A549 (cell line): ENCODE data around the gene MYMK.

Experiments
- CBX2 ChIP-seq: fragments of 200-600 bp; sonication (generic); IDR thresholded peaks from 2 replicates; pipeline ENCODE4 v1.6.1; 2016; ENCODE audit warnings: low read depth, mild to moderate bottlenecking, borderline replicate concordance
- EP300 ChIP-seq, 2 experiments: fragments of >200 bp; sonication (Bioruptor Twin); formaldehyde crosslinking; IDR thresholded peaks; 2 replicates in 1 of 2; 3 replicates in 1 of 2; pipeline ENCODE4 v1.6.1; 2016 to 2017
- ESRRA ChIP-seq: fragments of 150-350 bp; IDR thresholded peaks from 2 replicates; pipeline ENCODE4 v1.6.1; 2014; ENCODE audit warnings: mild to moderate bottlenecking, low read length, borderline replicate concordance
- KDM5A ChIP-seq: fragments of 200-600 bp; sonication (generic); IDR thresholded peaks from 2 replicates; pipeline ENCODE4 v1.6.1; 2016; ENCODE audit warnings: antibody characterized with exemption, mild to moderate bottlenecking
- MYC ChIP-seq: IDR thresholded peaks from 2 replicates; pipeline ENCODE4 v1.6.1; 2012; ENCODE audit warnings: mild to moderate bottlenecking, inconsistent platforms, low read length, improper control_type of control experiment, borderline replicate concordance
- POLR2A ChIP-seq: IDR thresholded peaks from 2 replicates; pipeline ENCODE4 v1.6.1; 2012; ENCODE audit warnings: mild to moderate bottlenecking, low read length
- RFX5 ChIP-seq: fragments of 450-650 bp; IDR thresholded peaks from 2 replicates; pipeline ENCODE4 v1.7.1; 2014; ENCODE audit warnings: antibody characterized with exemption, mild to moderate bottlenecking, moderate library complexity
- TP53 ChIP-seq: fragments of 250-450 bp; sonication (Bioruptor Pico); IDR thresholded peaks from 2 replicates; pipeline ENCODE4 v1.5.0; 2021; ENCODE audit warnings: mild to moderate bottlenecking, moderate library complexity
- ZC3H11A ChIP-seq: fragments of 450-650 bp; IDR thresholded peaks from 2 replicates; pipeline ENCODE4 v1.6.1; 2014; ENCODE audit warnings: antibody characterized with exemption, mild to moderate bottlenecking
- TF ChIP-seq, protein P1 (sequence below): fragments of >200 bp; sonication (Bioruptor Twin); formaldehyde crosslinking; IDR thresholded peaks from 3 replicates; pipeline ENCODE4 v1.5.1; 2016
- TF ChIP-seq, protein P2 (sequence below): fragments of 450-650 bp; IDR thresholded peaks from 2 replicates; pipeline ENCODE4 v1.6.1; 2014; ENCODE audit warnings: antibody characterized with exemption
- TF ChIP-seq, protein P3 (sequence below): IDR thresholded peaks from 2 replicates; pipeline ENCODE4 v1.6.1; 2012

DNA sequence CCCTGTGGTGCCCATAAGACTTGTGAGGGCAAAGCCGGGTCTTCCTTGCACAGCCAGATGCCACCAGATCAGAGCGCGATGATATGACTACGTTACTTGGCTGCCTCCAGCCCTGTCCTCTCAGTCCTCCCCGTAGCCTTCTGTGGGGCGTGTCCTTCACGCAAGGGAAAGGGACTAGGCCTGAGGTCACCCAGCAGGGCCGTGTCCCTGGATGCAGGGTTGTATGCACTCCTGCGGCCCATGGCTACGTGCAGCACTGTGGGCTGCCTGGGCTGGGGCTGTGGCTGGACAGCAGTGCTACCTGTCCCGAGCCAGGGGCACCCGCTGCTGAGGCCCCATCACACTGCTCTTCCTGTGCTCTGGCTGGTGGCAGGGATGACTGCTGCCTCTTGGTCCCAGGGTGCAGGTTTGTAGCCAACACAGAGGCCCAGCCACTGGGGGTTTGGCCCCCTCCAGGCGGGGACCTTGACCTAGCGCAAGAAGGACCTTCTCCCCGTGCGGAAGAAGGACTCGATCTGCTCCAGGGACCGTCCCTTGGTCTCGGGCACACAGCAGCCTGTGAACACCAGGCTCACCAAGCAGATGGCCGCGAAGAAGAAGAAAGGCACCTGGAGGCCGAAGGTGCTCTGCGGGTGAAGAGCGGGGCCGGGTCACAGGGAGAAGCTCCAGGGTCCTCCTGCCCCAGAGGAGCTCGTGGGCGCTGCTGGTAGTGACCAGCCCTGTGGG lies 53.0 kb downstream of the MYMK start:
- TF ChIP-seq POLR2A (no peak), KDM5A (no peak), CBX2 (no peak), MYC (no peak), EP300 (IDR thresholded peaks at IDR 0.05) (no peak), RFX5 (no peak), ESRRA (no peak), ZC3H11A (no peak), TP53 (CRISPR knock-in tag) (no peak)
- TF ChIP-seq, protein P1, sequence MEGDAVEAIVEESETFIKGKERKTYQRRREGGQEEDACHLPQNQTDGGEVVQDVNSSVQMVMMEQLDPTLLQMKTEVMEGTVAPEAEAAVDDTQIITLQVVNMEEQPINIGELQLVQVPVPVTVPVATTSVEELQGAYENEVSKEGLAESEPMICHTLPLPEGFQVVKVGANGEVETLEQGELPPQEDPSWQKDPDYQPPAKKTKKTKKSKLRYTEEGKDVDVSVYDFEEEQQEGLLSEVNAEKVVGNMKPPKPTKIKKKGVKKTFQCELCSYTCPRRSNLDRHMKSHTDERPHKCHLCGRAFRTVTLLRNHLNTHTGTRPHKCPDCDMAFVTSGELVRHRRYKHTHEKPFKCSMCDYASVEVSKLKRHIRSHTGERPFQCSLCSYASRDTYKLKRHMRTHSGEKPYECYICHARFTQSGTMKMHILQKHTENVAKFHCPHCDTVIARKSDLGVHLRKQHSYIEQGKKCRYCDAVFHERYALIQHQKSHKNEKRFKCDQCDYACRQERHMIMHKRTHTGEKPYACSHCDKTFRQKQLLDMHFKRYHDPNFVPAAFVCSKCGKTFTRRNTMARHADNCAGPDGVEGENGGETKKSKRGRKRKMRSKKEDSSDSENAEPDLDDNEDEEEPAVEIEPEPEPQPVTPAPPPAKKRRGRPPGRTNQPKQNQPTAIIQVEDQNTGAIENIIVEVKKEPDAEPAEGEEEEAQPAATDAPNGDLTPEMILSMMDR, result no peak
- TF ChIP-seq, protein P2, sequence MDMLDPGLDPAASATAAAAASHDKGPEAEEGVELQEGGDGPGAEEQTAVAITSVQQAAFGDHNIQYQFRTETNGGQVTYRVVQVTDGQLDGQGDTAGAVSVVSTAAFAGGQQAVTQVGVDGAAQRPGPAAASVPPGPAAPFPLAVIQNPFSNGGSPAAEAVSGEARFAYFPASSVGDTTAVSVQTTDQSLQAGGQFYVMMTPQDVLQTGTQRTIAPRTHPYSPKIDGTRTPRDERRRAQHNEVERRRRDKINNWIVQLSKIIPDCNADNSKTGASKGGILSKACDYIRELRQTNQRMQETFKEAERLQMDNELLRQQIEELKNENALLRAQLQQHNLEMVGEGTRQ, result no peak
- TF ChIP-seq, protein P3, sequence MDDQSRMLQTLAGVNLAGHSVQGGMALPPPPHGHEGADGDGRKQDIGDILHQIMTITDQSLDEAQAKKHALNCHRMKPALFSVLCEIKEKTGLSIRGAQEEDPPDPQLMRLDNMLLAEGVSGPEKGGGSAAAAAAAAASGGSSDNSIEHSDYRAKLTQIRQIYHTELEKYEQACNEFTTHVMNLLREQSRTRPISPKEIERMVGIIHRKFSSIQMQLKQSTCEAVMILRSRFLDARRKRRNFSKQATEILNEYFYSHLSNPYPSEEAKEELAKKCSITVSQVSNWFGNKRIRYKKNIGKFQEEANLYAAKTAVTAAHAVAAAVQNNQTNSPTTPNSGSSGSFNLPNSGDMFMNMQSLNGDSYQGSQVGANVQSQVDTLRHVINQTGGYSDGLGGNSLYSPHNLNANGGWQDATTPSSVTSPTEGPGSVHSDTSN, result no peak
